K562 (cell line): ENCODE measurements around the gene SCNN1A. TPM values are rescaled to one million over a fixed set of nuclear protein-coding genes. Genes with fewer than 3 reads are reported as not detected.

ENCODE experiments used
- ERF ChIP-seq: fragments of 450-650 bp; formaldehyde crosslinking; IDR thresholded peaks from 2 replicates; pipeline ENCODE4 v1.4.0; 2020; ENCODE audit warnings: mild to moderate bottlenecking, mixed read lengths
- KLF10 ChIP-seq: fragments of 250-450 bp; sonication (Bioruptor Pico); IDR thresholded peaks from 2 replicates; pipeline ENCODE4 v1.6.1; 2021; ENCODE audit warnings: matching md5 sums
- MNT ChIP-seq, 2 experiments: fragments of 450-650 bp; conservative IDR thresholded peaks; 2 replicates each; pipeline ENCODE4 v1.6.1; 2017; ENCODE audit warnings: mild to moderate bottlenecking in 2 of 2, moderate library complexity in 2 of 2
- ZBTB11 ChIP-seq, 3 experiments: fragments of 200-800 bp in 1 of 3; fragments of 250-450 bp in 1 of 3; fragments of 450-650 bp in 1 of 3; sonication (Bioruptor Pico) in 1 of 3; sonication (Bioruptor generic) in 1 of 3; formaldehyde crosslinking in 1 of 3; IDR thresholded peaks; 2 replicates each; pipeline versions ENCODE4 v1.6.1 to v1.8.0; 2016 to 2022; ENCODE audit warnings: mild to moderate bottlenecking in 2 of 3, missing genetic modification characterization in 2 of 3, missing compliant biosample characterization in 1 of 3, moderate library complexity in 1 of 3
- polyA plus RNA-seq, 8 experiments: library from polyadenylated mRNA; depleted of rRNA in 4 of 8; stranded (reverse) in 5 of 8; unstranded in 3 of 8; fragments of >200 nt; fragmentation: Nextera tagmentation in 2 of 8; fragmentation: Illumina TruSeq in 1 of 8; extraction: Ambion mirVana in 2 of 8; extraction: Trizol in 1 of 8; gene quantifications; 2 replicates each; pipeline versions ENCODE4 v1.2.1 to v1.2.3, GENCODE V29; 2011 to 2014; ENCODE audit warnings: inconsistent platforms in 1 of 8, missing spikeins in 1 of 8
- total RNA-seq, 7 experiments: library from RNA; depleted of rRNA in 6 of 7; stranded (reverse); fragments of >200 nt in 6 of 7; fragmentation: Illumina TruSeq in 2 of 7; extraction: Trizol in 2 of 7; gene quantifications; 2 replicates each; pipeline versions ENCODE4 v1.2.1 to v1.2.3, GENCODE V29; 2011 to 2021; ENCODE audit warnings: low replicate concordance in 1 of 7
- TF ChIP-seq, protein P1 (sequence below): fragments of 450-650 bp; IDR thresholded peaks from 2 replicates; pipeline ENCODE4 v1.6.1; 2016; ENCODE audit warnings: low read depth, mild to moderate bottlenecking, moderate library complexity

Gene SCNN1A
- total and polyA plus RNA-seq, 9 of the 15 experiments (the other 6 are each of a cell fraction or from before 2014, with no cell fraction given) = 0.15 to 0.49 (median 0.32) TPM; not detected in 5

DNA sequence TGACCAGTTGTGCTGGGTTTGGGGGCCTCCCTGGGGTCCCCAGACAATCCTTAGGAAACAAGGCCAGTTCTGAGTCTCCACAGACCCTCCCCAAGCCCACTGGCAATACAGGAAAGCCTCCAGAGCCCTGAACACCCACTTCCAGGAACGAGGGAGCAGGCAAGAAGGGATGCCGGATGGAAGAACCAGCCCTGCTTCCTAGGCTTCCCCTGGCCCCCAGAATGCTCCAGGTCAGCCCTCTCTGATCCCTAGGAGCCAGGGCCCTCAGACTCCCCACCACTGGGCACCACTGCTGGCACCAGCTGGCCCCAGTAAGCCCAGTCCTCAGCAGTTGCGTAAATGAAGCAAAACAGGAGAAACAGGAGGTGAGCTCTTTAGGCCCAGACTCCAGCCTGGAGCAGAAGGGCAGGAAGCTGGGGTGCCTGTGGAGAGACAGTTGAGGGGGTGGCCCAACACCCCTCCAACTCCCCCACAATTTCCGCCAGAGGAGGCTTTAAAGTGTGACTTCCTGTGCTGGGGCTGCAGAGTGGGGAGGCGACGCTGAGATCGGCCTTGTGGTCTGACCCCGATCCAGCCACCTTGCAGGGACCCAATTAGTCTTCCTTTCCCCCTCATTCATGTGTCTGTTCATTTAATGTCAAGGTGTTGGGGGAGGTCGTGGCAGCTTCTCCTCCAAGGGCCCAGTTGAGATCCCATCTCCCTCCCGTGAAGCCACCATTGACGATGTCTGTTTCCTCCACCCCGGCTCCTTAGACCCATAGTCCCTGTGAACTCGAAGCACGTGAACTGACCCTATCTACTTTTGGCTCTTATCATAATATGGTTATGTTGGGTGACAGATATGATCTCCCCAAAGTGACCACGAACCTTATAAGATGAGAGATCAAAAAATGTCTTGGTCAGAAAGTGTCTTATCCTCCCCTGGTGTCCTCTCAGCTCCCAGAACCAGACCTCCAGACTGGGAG is 38.2 kb downstream of the SCNN1A start (continued):
- TF ChIP-seq ZBTB11 (CRISPR knock-in tag; IDR thresholded peaks at IDR 0.05) (no peak), ERF (CRISPR knock-in tag) (no peak), MNT (conservative IDR thresholded peaks at IDR 0.05) (peak in 1 of 2 experiments; percentile 40; a peak in 2 of 4 replicates), KLF10 (CRISPR knock-in tag) (no peak)
- TF ChIP-seq, protein P1, sequence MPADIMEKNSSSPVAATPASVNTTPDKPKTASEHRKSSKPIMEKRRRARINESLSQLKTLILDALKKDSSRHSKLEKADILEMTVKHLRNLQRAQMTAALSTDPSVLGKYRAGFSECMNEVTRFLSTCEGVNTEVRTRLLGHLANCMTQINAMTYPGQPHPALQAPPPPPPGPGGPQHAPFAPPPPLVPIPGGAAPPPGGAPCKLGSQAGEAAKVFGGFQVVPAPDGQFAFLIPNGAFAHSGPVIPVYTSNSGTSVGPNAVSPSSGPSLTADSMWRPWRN = peak; percentile 20; the same call in 1 of the 2 replicates
- TF ChIP-seq, all 486 proteins: peak for 48
